MM.1S (cell line): Measurements from ENCODE around the gene TSEN2.

Experiments
- CTCF ChIP-seq: fragments of 300-600 bp; sonication (generic); IDR thresholded peaks from 2 replicates; pipeline ENCODE4 v1.5.1; 2016; ENCODE audit warnings: antibody characterized with exemption, low read length, mixed read lengths
- EZH2 ChIP-seq: fragments of 300-600 bp; sonication (generic); optimal IDR thresholded peaks from 2 replicates; pipeline ENCODE3; 2017; ENCODE audit warnings: low read depth, mild to moderate bottlenecking, antibody characterized with exemption, low read length, mixed read lengths
- EZH2phosphoT487 ChIP-seq: fragments of 300-600 bp; sonication (generic); IDR thresholded peaks from 2 replicates; pipeline ENCODE4 v1.6.1; 2018; ENCODE audit warnings: antibody characterized with exemption, low read length

- TF ChIP-seq CTCF (no peak), EZH2 (no peak), EZH2phosphoT487 (no peak)
Measured at GRCh38 chr3:12484983-12485327, 675 bp downstream of the TSEN2 start.
